ENCODE results near the gene MRPL9. TPM values are rescaled to one million over a fixed set of nuclear protein-coding genes. Genes with fewer than 3 reads are reported as not detected.
A peak's percentile ranks its signal among the peaks of the same experiment; 100 is the strongest.

The MRPL9 gene
- 10 to 100 TPM in 11 of 12 donors, not detected in 1; 53.7 to 91.3 (median 75.7) TPM for polyA plus RNA-seq (ENCODE audit: insufficient read length in 12 of 12)
- long read RNA-seq, donor 1, transcript MRPL9-202 (7 exons, 1,296 nt) = major isoform, 18 of 44 reads
- long read RNA-seq, donor 1, transcript MRPL9-203 (3 exons, 348 nt) = minor isoform, 8 of 44 reads
- long read RNA-seq, donor 1, partial matches to known transcripts = 9 of 44 reads
- long read RNA-seq, donor 1, other reads (novel, unspliced or antisense) = 0 of 44 reads
- long read RNA-seq, donor 2, transcript MRPL9-202 (7 exons, 1,296 nt) = major isoform, 21 of 37 reads
- long read RNA-seq, donor 2, partial matches to known transcripts = 7 of 37 reads
- long read RNA-seq, donor 2, other reads (novel, unspliced or antisense) = 0 of 37 reads
- long read RNA-seq, donor 3, transcript MRPL9-202 (7 exons, 1,296 nt) = major isoform, 9 of 19 reads
- long read RNA-seq, donor 3, partial matches to known transcripts = 6 of 19 reads
- long read RNA-seq, donor 3, other reads (novel, unspliced or antisense) = 0 of 19 reads
- long read RNA-seq, donor 4, transcript MRPL9-202 (7 exons, 1,296 nt) = major isoform, 8 of 19 reads
- long read RNA-seq, donor 4, partial matches to known transcripts = 6 of 19 reads
- long read RNA-seq, donor 4, other reads (novel, unspliced or antisense) = 0 of 19 reads
- long read RNA-seq, donor 5, transcript MRPL9-202 (7 exons, 1,296 nt) = major isoform, 30 of 59 reads
- long read RNA-seq, donor 5, transcript MRPL9-201 (6 exons, 882 nt) = minor isoform, 8 of 59 reads
- long read RNA-seq, donor 5, partial matches to known transcripts = 15 of 59 reads
- long read RNA-seq, donor 5, other reads (novel, unspliced or antisense) = 0 of 59 reads
- long read RNA-seq, donor 6, transcript MRPL9-202 (7 exons, 1,296 nt) = major isoform, 9 of 27 reads
- long read RNA-seq, donor 6, partial matches to known transcripts = 12 of 27 reads
- long read RNA-seq, donor 6, other reads (novel, unspliced or antisense) = 0 of 27 reads
- long read RNA-seq, donor 7, transcript MRPL9-202 (7 exons, 1,296 nt) = major isoform, 7 of 22 reads
- long read RNA-seq, donor 7, partial matches to known transcripts = 9 of 22 reads
- long read RNA-seq, donor 7, other reads (novel, unspliced or antisense) = 0 of 22 reads
- long read RNA-seq, donor 8, transcript MRPL9-202 (7 exons, 1,296 nt) = major isoform, 35 of 64 reads
- long read RNA-seq, donor 8, transcript MRPL9-201 (6 exons, 882 nt) = minor isoform, 7 of 64 reads
- long read RNA-seq, donor 8, partial matches to known transcripts = 14 of 64 reads
- long read RNA-seq, donor 8, other reads (novel, unspliced or antisense) = 0 of 64 reads
- long read RNA-seq, donor 9, transcript MRPL9-202 (7 exons, 1,296 nt) = major isoform, 14 of 35 reads
- long read RNA-seq, donor 9, partial matches to known transcripts = 11 of 35 reads
- long read RNA-seq, donor 9, other reads (novel, unspliced or antisense) = 0 of 35 reads
- long read RNA-seq, donor 10, transcript MRPL9-203 (3 exons, 348 nt) = minor isoform, 5 of 38 reads
- long read RNA-seq, donor 10, transcript MRPL9-201 (6 exons, 882 nt) = minor isoform, 6 of 38 reads
- long read RNA-seq, donor 10, transcript MRPL9-202 (7 exons, 1,296 nt) = major isoform, 25 of 38 reads
- long read RNA-seq, donor 10, partial matches to known transcripts = 0 of 38 reads
- long read RNA-seq, donor 10, other reads (novel, unspliced or antisense) = 0 of 38 reads
- long read RNA-seq, donor 11, transcript MRPL9-202 (7 exons, 1,296 nt) = major isoform, 14 of 33 reads
- long read RNA-seq, donor 11, partial matches to known transcripts = 15 of 33 reads
- long read RNA-seq, donor 11, other reads (novel, unspliced or antisense) = 0 of 33 reads

DNA sequence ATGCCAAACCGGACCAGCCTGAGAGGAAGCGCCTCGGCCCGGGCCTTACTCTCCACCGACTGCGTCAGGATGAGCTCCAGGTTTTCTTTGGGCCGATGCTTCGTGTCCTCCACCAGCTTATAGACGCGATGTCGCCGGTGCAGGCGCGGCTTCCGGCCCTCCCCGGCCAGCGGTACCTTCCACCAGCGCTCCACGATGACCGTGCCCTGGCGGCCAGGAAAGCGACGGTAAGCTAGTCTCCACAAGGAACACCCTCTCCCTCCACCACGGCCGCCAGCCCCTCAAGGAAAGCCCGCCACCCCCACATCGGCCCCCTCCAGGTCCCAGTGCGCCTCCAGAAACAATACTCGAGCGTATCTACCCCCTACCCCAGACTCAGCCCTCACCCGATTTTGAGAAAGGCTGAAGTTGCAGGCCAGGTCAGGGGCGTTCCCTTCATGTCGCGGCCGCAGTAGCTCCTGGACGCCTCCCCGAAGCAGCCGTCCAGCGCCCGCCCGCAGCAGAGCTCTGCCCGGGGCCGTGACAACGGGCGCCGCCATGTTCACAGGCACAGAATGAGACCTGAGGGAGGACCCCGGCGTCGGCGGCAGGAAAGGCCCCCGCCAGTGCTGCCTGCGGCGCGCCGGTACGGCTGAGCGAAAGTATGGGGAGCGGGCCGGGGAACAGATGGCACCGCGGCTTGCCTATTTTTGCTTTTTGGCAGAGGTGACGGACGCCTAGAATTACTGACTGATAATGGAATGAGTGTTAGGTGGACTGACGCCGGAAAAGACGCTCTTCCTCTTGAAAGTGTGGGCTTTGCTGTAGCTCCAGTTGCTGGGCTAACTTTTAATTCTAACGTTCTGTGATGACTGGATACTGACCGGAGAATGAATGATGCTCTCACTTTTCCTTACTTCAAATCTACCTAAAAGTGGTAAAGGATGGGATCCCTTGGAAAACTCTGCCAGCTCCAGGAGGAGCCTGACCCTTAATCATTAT, at the start of gene MRPL9:
Gene MRPL9 (minus strand): TSS at position 556 of the 981 bp plus-strand sequence. CDS start 17 bp downstream, at position 539.
- peak; percentile 84 for DNase-seq

- no peak for DNase-seq
Measured at GRCh38 chr1:151811181-151811580, 47.9 kb upstream of the MRPL9 start.

- no peak for DNase-seq
Measured at GRCh38 chr1:151809985-151810556, 46.8 kb upstream of the MRPL9 start.

DNA sequence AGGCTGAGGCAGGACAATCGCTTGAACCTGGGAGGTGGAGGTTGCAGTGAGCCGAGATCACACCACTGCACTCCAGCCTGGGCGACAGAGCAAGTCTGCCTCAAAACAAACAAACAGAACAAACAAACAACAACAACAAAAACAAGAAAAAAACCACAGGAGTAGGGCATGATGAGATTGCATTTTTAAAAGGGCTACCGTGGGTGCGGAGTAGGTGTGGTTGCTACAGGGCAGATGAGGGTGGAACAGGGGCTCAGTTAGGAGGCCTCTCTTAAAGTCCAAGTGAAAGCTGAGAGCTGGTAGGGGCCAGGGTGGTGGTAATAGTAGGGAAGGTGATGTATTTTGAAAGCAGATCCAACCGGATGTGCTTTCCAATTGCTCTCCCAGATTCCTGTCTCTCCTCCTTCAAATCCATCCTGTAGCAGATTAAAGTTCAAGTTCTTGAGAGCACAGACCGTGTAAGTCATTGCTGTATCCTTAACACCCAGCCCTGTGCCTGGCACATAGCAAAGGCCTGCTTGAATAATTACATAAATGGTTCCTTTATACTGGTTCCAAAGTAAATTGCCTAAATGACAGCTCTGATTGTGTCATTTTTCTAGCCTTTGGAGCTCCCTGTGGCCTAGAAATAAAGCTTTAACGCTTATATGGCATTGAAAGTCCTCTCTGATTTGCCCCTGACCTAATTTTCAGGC, 46.1 kb upstream of the MRPL9 start:
- DNase-seq = no peak

DNA sequence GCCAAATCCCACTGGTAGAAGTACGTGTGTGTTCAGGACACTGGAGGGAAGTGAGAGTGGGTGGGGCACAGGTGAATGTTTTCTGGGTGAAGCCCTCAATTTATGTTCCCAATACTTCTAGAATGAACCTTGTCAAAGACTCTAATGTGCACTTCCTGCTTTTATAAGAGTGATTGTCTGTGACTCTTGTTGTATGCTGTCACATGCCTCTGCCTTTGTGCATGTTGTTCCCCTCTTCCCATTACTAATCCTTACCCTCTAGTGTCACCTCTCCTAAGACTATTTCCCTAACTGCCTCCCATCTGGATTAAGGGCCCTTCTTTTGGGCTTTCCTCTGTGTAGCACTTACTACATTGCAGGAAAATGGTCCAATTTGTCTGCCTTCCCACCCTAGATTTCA, 44.5 kb upstream of the MRPL9 start:
- DNase-seq = no peak

DNA sequence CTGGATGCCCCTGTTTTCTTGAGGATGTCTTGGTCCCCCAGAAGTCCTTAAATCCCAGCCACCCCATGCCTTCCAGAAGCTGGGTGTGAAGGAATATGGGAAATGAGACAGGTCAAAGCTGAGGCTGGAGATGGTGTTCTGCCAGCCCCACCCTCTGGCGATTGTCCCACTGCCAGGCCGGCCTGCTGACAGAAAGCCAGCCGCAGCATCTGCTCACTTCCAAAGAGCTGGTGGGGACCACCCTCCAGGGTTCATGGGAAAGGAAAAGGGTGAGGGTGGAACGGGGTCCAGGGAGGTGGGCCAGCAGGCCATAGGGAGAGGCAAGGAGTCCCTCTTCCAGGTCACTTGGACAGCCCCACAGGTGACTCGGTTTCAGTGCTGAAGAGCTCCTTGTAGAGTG, 43.8 kb upstream of the MRPL9 start:
- DNase-seq = no peak

DNA sequence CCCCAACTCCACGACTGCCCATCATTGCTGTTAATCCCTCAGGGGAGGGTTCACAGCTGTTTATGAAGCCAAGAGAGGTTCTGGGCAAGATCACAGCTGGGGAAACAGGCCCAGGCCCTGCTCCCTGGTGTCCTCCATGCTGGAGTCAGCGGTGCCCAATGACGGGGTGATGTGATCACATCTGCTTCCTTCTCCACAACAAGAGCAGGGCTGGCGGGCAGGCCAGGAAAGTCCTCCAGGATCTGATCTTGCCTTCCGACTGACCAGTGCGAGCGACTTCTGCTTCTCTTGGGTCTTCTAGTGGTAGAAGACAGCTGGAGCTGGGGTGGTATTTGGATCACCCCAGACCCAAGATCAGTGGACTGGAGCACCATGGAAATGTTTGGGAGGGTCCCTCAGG, 42.9 kb upstream of the MRPL9 start:
- DNase-seq = no peak

DNA sequence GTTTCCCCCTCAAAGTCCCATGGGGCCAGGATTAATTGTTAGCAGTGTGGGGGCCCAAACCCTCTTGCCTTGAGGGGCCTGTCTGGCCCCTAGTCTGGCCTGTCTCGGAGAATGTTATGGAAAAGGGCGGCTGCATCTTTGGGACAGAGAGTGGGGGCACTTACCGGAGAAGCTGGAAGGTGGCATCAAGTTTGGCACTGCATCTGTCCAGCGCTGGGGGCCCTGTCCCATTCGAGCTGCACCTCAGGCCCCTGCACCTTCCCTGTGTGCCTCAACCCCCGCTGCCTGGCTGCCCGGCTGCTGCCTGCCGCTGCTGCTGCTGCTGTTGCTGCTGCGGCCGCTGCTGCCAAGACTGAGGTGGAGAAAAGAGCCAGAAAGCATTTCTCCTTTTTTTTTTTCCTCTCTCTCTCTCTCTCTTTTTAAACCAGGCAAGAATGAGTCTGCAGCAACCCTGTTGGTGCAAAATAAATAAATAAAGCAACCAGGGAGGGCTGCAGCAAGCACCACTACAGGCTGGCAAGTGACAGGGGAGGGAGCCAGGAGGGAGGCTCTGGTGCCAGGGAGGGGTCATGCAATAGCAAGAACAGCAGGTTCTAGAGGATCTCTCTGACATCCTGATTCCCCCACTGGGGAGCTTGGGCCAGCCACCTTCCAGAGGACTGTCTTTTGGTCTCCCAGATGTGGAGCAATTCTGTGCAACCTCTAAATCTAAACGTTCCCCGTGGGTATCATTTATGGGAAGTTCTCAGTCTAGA, 41.9 kb upstream of the MRPL9 start, which contains the start of gene LINGO4:
Gene LINGO4 (minus strand): TSS at position 354 of the 755 bp plus-strand sequence. CDS start 2,715 bp downstream, outside the sequence.
- no peak for DNase-seq

DNA sequence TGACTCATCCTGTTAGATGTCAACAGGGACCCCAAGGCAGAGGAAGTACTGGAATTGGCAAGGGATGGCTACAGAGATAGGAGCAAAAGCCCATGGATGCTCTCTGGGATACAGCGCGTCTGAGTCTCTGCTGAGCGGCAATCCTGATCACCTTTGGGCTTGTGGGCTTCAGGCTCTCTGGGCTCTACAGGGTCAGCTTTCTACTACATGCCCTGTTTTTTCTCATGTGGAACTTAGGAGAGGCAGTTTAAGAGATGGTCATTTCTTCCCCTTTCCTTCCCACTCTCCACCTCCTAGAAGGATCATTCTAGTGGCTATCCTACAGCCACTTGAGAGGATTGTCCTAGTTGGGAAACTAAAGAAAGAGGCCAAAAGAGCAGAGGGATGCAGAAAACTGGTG, 40.6 kb upstream of the MRPL9 start:
- no peak for DNase-seq

DNA sequence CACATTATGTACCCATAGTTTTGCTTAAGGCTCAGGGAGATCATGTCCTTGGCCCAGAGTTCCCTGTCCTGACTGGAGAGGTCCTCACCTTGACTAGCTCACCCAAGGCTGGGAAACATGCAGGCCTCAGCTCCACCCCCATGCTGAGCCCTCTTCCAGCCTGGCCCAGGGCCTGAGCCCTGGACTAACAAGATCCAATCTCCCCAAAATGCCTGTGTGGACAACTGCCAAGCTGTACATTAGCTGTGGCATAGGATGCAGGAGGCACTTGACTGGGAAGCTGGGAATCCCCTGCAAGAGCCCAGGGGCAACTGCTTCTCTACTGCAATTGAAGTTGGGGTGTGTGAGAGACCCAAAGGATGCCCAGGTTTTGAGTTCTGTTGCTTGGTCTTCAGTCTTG, 39.9 kb upstream of the MRPL9 start:
- no peak for DNase-seq

GRCh38 chr1:151802372-151802771, 39.1 kb upstream of the MRPL9 start:
- no peak for DNase-seq

DNA sequence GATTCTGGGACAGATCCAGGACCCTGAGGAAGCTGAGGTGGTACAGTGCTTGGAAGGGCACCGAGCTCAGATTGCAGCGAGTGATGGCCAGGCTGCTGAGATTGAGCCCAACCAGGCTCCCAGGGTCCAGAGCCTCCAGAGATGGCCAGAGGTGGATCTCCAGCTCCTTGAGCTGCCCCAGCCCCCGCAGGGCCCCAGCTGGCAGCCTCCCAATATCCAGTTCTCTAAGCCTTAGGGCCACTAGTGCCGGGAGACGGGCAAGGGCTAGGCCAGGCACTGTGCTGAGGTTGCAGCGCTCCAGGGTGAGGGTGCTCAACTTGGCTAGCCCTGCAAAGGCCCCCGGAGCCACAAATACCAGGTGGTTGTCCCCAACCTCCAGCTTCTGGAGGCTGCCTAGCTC, 38.5 kb upstream of the MRPL9 start:
- DNase-seq = no peak

DNA sequence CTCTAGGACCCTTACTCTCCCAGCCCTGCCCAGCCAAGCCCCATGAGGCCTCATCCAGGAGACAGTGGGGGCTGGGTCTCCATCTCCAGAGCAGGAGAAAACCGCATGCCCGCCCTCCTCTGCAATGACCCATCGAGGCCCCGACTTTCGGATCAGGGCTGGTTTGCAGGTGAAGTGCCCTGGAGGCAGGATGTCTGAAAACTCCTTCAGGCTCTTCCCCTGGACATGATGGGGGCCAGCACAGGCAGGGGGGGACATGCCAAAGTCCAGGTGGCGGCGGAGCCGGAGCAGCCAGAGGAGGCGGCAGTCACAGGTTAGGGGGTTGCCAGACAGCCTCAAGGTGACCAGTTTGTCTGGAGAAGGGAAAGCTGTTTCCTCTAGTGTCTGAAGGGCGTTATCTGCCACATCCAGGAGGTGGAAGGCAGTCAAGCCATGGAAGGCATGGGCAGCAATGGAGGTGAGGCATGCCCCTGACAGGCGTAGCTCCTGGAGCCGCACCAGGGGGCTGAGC, 38.1 kb upstream of the MRPL9 start:
- no peak for DNase-seq

DNA sequence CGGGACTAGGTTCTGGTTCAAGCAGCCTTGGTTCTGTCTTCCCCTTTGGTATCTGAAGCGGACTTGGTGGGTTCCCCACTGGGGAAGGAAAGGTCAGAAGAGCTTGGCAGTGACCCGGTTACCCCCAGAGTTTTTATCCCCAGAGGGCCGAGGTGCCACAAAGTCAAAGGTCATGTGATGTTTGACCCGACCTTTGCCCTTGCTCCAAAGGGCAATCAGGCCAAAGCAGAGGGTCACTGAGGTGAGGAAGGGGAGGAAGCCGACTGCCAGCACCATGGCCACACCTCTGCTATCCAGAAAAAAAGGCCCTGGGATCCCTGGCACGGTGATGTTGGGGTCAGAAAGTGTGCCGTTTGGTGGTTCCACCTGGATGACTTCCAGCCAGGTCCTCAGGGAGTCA, 37.5 kb upstream of the MRPL9 start:
- no peak for DNase-seq

GRCh38 chr1:151799179-151800022, 36.1 kb upstream of the MRPL9 start:
- DNase-seq = no peak

GRCh38 chr1:151798571-151798970, 35.3 kb upstream of the MRPL9 start:
- DNase-seq = no peak

Measured in muscle of arm (tissue), 14 donors.